IMR-90 (cell line): Measurements from ENCODE around the gene TMEM131. TPM values are rescaled to one million over a fixed set of nuclear protein-coding genes. Genes with fewer than 3 reads are reported as not detected.

Experiments
- ATAC-seq: fragments of 200-7000 bp; cut with Tn5 transposase; 2 replicates; pipeline ENCODE4 v1.9.1; 2020; ENCODE audit warnings: low read depth, mild to moderate bottlenecking, moderate library complexity
- BruUV-seq: library from RNA; stranded (reverse); fragments of 400-500 nt; replicated peaks from 2 replicates; lab custom pipeline; 2021; lab: Mats Ljungman, UMichigan
- CTCF ChIA-PET: fragments of 300-600 bp; formaldehyde crosslinking; extraction: SDS; loops from one replicate; lab custom pipeline; 2021; ENCODE audit warnings: antibody characterized with exemption; lab: Yijun Ruan, JAX
- POLR2A ChIA-PET: fragments of 300-600 bp; sonication (Branson Sonifier 250); formaldehyde crosslinking; loops from one replicate; lab custom pipeline; 2022; ENCODE audit warnings: antibody characterized with exemption; ENCODE audit not compliant: unreplicated experiment; lab: Charles Lee
- DNase-seq: peaks from one replicate; pipeline ENCODE4 v3.0.0; 2013
- H2AFZ ChIP-seq: replicated peaks from 2 replicates; pipeline ENCODE3; 2013; ENCODE audit warnings: low read length, mild to moderate bottlenecking; ENCODE audit not compliant: poor library complexity
- H2AK5ac ChIP-seq: 2 replicates; pipeline ENCODE4 v1.6.1; 2013; ENCODE audit warnings: low read depth, low read length, inconsistent platforms
- H2AK9ac ChIP-seq: replicated peaks from 2 replicates; pipeline ENCODE3; 2013; ENCODE audit warnings: mild to moderate bottlenecking, low read depth, low read length, moderate library complexity; ENCODE audit not compliant: poor library complexity
- H2BK120ac ChIP-seq: 2 replicates; pipeline ENCODE4 v1.6.1; 2013; ENCODE audit warnings: low read depth, low read length, inconsistent platforms
- H2BK15ac ChIP-seq: 3 replicates; pipeline ENCODE4 v1.6.1; 2013; ENCODE audit warnings: low read depth, low read length, inconsistent platforms
- H2BK20ac ChIP-seq: 2 replicates; pipeline ENCODE4 v1.6.1; 2013; ENCODE audit warnings: low read depth, mild to moderate bottlenecking, inconsistent platforms, low read length, moderate library complexity
- H2BK5ac ChIP-seq: 2 replicates; pipeline ENCODE4 v1.6.1; 2013; ENCODE audit warnings: mild to moderate bottlenecking, low read depth, low read length, inconsistent platforms; ENCODE audit not compliant: poor library complexity, severe bottlenecking
- H3K14ac ChIP-seq: replicated peaks from 2 replicates; pipeline ENCODE4 v1.6.1; 2013; ENCODE audit warnings: low read depth, low read length, inconsistent platforms
- H3K18ac ChIP-seq: 2 replicates; pipeline ENCODE4 v1.6.1; 2013; ENCODE audit warnings: low read depth, low read length, control low read depth
- H3K23ac ChIP-seq: 2 replicates; pipeline ENCODE4 v1.6.1; 2013; ENCODE audit warnings: low read depth, low read length, inconsistent platforms
- H3K27ac ChIP-seq: 2 replicates; pipeline ENCODE4 v1.5.1; 2013; ENCODE audit warnings: mild to moderate bottlenecking, control low read depth, low read length; ENCODE audit not compliant: insufficient read depth
- H3K27me3 ChIP-seq: 2 replicates; pipeline ENCODE4 v1.6.1; 2013; ENCODE audit warnings: low read length; ENCODE audit not compliant: control insufficient read depth, insufficient read depth
- H3K36me3 ChIP-seq: 2 replicates; pipeline ENCODE4 v1.6.1; 2013; ENCODE audit warnings: low read length, mixed read lengths; ENCODE audit not compliant: control insufficient read depth, insufficient read depth
- H3K4ac ChIP-seq: 2 replicates; pipeline ENCODE4 v1.6.1; 2013; ENCODE audit warnings: low read depth, low read length, inconsistent platforms
- H3K4me1 ChIP-seq: 2 replicates; pipeline ENCODE4 v1.6.1; 2013; ENCODE audit warnings: low read length, mixed read lengths; ENCODE audit not compliant: control insufficient read depth, insufficient read depth
- H3K4me2 ChIP-seq: 2 replicates; pipeline ENCODE4 v1.6.1; 2013; ENCODE audit warnings: low read depth, mild to moderate bottlenecking, control low read depth, low read length, moderate library complexity
- H3K4me3 ChIP-seq: 2 replicates; pipeline ENCODE4 v1.5.1; 2013; ENCODE audit warnings: low read depth, mild to moderate bottlenecking, control low read depth, low read length, moderate library complexity; ENCODE audit not compliant: insufficient read depth
- H3K56ac ChIP-seq: 2 replicates; pipeline ENCODE4 v1.6.1; 2013; ENCODE audit warnings: low read length, inconsistent platforms; ENCODE audit not compliant: insufficient read depth; ENCODE audit errors: extremely low read depth
- H3K79me1 ChIP-seq, 2 experiments: 2 replicates each; pipeline ENCODE4 v1.6.1; 2013; ENCODE audit warnings: low read length in 2 of 2, inconsistent platforms in 1 of 2, low read depth in 1 of 2
- H3K9ac ChIP-seq: 2 replicates; pipeline ENCODE4 v1.6.1; 2013; ENCODE audit warnings: low read depth, low read length, control low read depth
- H3K9me1 ChIP-seq: 2 replicates; pipeline ENCODE4 v1.6.1; 2013; ENCODE audit warnings: low read length, inconsistent platforms; ENCODE audit not compliant: insufficient read depth
- H3K9me3 ChIP-seq: 2 replicates; pipeline ENCODE4 v1.6.1; 2013; ENCODE audit warnings: low read length; ENCODE audit not compliant: control insufficient read depth, insufficient read depth
- H4K20me1 ChIP-seq: 2 replicates; pipeline ENCODE4 v1.6.1; 2013; ENCODE audit warnings: low read length, inconsistent platforms; ENCODE audit not compliant: insufficient read depth
- H4K5ac ChIP-seq: 2 replicates; pipeline ENCODE4 v1.6.1; 2013; ENCODE audit warnings: mild to moderate bottlenecking, low read depth, low read length, control low read depth
- H4K8ac ChIP-seq, 2 experiments: 2 replicates each; pipeline ENCODE4 v1.6.1; 2013; ENCODE audit warnings: low read depth in 2 of 2, low read length in 2 of 2, control low read depth in 1 of 2, inconsistent platforms in 1 of 2
- H4K91ac ChIP-seq: 2 replicates; pipeline ENCODE4 v1.6.1; 2013; ENCODE audit warnings: low read depth, low read length, inconsistent platforms; ENCODE audit not compliant: insufficient read depth
- BHLHE40 ChIP-seq: fragments of 150-350 bp; IDR thresholded peaks from 2 replicates; pipeline ENCODE4 v1.6.1; 2016; ENCODE audit warnings: mild to moderate bottlenecking, low read depth, low read length
- CEBPB ChIP-seq: IDR thresholded peaks from 2 replicates; pipeline ENCODE4 v1.6.1; 2012; ENCODE audit warnings: low read depth, low read length, improper control_type of control experiment
- CHD1 ChIP-seq: IDR thresholded peaks from 2 replicates; pipeline ENCODE4 v1.6.1; 2012; ENCODE audit warnings: low read depth, low read length, improper control_type of control experiment
- FOS ChIP-seq: fragments of 150-350 bp; IDR thresholded peaks from 2 replicates; pipeline ENCODE4 v1.6.1; 2016; ENCODE audit warnings: low read depth, low read length
- MAFK ChIP-seq: IDR thresholded peaks from 2 replicates; pipeline ENCODE4 v1.6.1; 2012; ENCODE audit warnings: low read depth, low read length, improper control_type of control experiment
- MAZ ChIP-seq: IDR thresholded peaks from 2 replicates; pipeline ENCODE4 v1.6.1; 2012; ENCODE audit warnings: low read depth, mild to moderate bottlenecking, low read length, improper control_type of control experiment, moderate library complexity, borderline replicate concordance
- MXI1 ChIP-seq: IDR thresholded peaks from 2 replicates; pipeline ENCODE4 v1.6.1; 2012; ENCODE audit warnings: low read depth, mild to moderate bottlenecking, low read length, moderate library complexity, borderline replicate concordance
- NFE2L2 ChIP-seq: fragments of 150-350 bp; IDR thresholded peaks from 2 replicates; pipeline ENCODE4 v1.6.1; 2016; ENCODE audit warnings: low read depth, mild to moderate bottlenecking, low read length
- POLR2A ChIP-seq: IDR thresholded peaks from 2 replicates; pipeline ENCODE4 v1.6.1; 2012; ENCODE audit warnings: mild to moderate bottlenecking, low read depth, low read length
- RAD21 ChIP-seq: IDR thresholded peaks from 2 replicates; pipeline ENCODE4 v1.6.1; 2012; ENCODE audit warnings: low read length, improper control_type of control experiment
- RFX5 ChIP-seq: IDR thresholded peaks from 2 replicates; pipeline ENCODE4 v1.8.0; 2012; ENCODE audit warnings: low read depth, mild to moderate bottlenecking, low read length, moderate library complexity
- SMC3 ChIP-seq: fragments of 150-350 bp; IDR thresholded peaks from 2 replicates; pipeline ENCODE4 v1.6.1; 2016; ENCODE audit warnings: low read depth, mild to moderate bottlenecking, antibody characterized with exemption, low read length, moderate library complexity
- WGBS, 2 experiments: methylation state at CpG; one replicate each; pipeline versions ENCODE4 v1.1.5 to v1.1.7; 2013; ENCODE audit warnings: missing lambda C conversion rate in 2 of 2; ENCODE audit not compliant: insufficient read length in 1 of 2; ENCODE audit errors: extremely low coverage in 2 of 2; 5-methylcytosine and 5-hydroxymethylcytosine counted together
- dilution Hi-C: fragments of 300-500 bp; cut with HindIII; formaldehyde crosslinking; loops from one replicate; pipeline ENCODE4 v1.14.3; 2018; ENCODE audit warnings: low sequenced_read_pairs; ENCODE audit not compliant: unreplicated experiment
- in situ Hi-C: fragments of 300-500 bp; cut with MboI; formaldehyde crosslinking; loops from 3 replicates; pipeline ENCODE4 v1.14.3; 2019; ENCODE audit warnings: low sequenced_read_pairs, inconsistent platforms, mixed read lengths
- intact Hi-C: fragments of 100-400 bp; cut with micrococcal nuclease; formaldehyde crosslinking; loops from 2 replicates; pipeline ENCODE4 v1.10.0; 2022
- polyA plus RNA-seq, 3 experiments: library from polyadenylated mRNA; depleted of rRNA; stranded (reverse); fragments of >200 nt; gene quantifications; 2 replicates each; pipeline ENCODE4 v1.2.3, GENCODE V29; 2012; ENCODE audit warnings: low replicate concordance in 1 of 3
- total RNA-seq: library from RNA; depleted of rRNA; stranded (reverse); fragments of >200 nt; gene quantifications from 2 replicates; pipeline ENCODE4 v1.2.3, GENCODE V29; 2012
- TF ChIP-seq, protein P1 (sequence below): fragments of 150-350 bp; IDR thresholded peaks from 2 replicates; pipeline ENCODE4 v1.6.1; 2017; ENCODE audit warnings: mild to moderate bottlenecking, antibody characterized with exemption, low read length, low read depth
- TF ChIP-seq, protein P2 (sequence below): fragments of 150-350 bp; IDR thresholded peaks from 2 replicates; pipeline ENCODE4 v1.6.1; 2016; ENCODE audit warnings: low read depth, mild to moderate bottlenecking, low read length, moderate library complexity, borderline replicate concordance

TMEM131 gene
- total and polyA plus RNA-seq, 2 of the 4 experiments (the other 2 are of a cell fraction) = 13.3 to 14.0 TPM

DNA sequence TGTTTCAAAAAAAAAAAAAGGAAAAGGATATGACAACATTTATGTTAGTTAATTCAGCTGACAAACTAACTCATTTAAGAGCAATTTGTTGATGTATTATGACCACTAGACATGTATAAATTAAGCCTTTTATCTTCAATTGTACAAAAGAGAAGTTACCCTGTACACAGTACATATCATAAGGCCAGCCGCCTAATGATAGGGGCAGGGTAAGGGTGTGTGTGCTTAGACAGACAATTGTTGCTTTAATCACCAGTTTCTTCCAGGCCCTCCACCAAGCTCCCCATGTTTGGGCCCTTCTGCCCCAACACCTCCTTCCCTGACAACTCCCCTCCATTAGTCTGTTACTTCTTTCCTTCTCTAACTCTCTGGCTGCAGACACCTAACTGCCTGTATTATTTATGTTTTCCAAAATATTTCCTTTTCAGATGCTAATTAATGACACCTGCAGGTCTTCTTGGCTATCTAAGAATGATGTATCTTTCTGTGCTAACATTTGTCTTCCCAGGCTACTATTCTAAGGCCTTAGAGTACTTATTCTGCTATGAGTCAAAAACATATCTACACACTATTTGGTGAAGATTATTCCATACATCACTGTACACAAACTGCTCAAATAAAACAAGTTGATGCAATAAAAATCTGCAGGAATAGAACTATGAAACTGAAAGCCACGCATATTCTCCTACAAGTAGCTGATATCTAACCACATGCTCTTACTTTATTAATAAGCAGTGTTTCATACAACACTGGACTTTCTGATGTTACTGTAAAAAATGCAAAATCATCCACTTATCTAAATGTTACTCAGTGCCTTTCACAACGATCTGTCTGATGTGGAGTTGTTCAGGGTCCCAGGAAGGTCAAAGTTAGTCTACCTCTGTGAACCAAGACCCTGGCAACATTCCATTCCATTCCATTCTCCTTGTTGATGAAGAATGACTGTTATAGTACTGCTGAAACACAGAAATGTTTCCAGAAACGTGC lies 26.4 kb downstream of the TMEM131 start:
- Histone ChIP-seq H2AFZ (no peak overlapping the region), H3K23ac (no peak overlapping the region), H4K20me1 (peaks cover 60% of the 10 kb centered on the region), H2AK9ac (no peak overlapping the region), H3K9me3 (peaks cover 3% of the 10 kb centered on the region; the same call in 1 of the 2 replicates), H2BK120ac (no peak overlapping the region), H2AK5ac (no peak overlapping the region), H3K14ac (no peak overlapping the region), H3K4me3 (no peak overlapping the region), H4K91ac (no peak overlapping the region), H3K27ac (no peak overlapping the region), H3K4me1 (peaks cover 8% of the 10 kb centered on the region), H3K4me2 (no peak overlapping the region), H3K4ac (no peak overlapping the region), H2BK20ac (no peak overlapping the region), H3K79me1 (peaks cover 48 to 79% of the 10 kb centered on the region in 2 experiments), H3K9ac (no peak overlapping the region), H4K5ac (no peak overlapping the region), H3K27me3 (no peaks in the 10 kb centered on the region), H2BK5ac (no peak overlapping the region), H2BK15ac (no peak overlapping the region), H3K18ac (no peak overlapping the region), H4K8ac (peak overlapping the region in 1 of 2 experiments; percentile 52; a peak in 1 of 4 replicates), H3K56ac (no peak overlapping the region), H3K9me1 (peaks cover 14% of the 10 kb centered on the region), H3K36me3 (no peaks in the 10 kb centered on the region; the same call in 1 of the 2 replicates)
- ATAC-seq (0 out of 2 replicates have a peak, but pooled peaks have one; percentile 14), DNase-seq (peak; percentile 48)
- ChIA-PET POLR2A (no interaction called here), CTCF (no interaction called here)
- WGBS, 2 experiments = no CpG with 5 or more reads among the region's 4 CpGs
- BruUV-seq = no TSS peak
- intact Hi-C loops (no loop called here), dilution Hi-C loops (no loop called here), in situ Hi-C loops (no loop called here)
- no peak for TF ChIP-seq MAFK
- no peak for TF ChIP-seq MAZ
- no peak for TF ChIP-seq BHLHE40
- TF ChIP-seq, protein P1, sequence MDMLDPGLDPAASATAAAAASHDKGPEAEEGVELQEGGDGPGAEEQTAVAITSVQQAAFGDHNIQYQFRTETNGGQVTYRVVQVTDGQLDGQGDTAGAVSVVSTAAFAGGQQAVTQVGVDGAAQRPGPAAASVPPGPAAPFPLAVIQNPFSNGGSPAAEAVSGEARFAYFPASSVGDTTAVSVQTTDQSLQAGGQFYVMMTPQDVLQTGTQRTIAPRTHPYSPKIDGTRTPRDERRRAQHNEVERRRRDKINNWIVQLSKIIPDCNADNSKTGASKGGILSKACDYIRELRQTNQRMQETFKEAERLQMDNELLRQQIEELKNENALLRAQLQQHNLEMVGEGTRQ = no peak
- TF ChIP-seq SMC3 = no peak
- no peak for TF ChIP-seq CHD1
- no peak for TF ChIP-seq POLR2A
- TF ChIP-seq NFE2L2 = no peak
- no peak for TF ChIP-seq RAD21
- TF ChIP-seq CEBPB = no peak
- TF ChIP-seq, protein P2, sequence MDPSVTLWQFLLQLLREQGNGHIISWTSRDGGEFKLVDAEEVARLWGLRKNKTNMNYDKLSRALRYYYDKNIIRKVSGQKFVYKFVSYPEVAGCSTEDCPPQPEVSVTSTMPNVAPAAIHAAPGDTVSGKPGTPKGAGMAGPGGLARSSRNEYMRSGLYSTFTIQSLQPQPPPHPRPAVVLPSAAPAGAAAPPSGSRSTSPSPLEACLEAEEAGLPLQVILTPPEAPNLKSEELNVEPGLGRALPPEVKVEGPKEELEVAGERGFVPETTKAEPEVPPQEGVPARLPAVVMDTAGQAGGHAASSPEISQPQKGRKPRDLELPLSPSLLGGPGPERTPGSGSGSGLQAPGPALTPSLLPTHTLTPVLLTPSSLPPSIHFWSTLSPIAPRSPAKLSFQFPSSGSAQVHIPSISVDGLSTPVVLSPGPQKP = no peak
- no peak for TF ChIP-seq MXI1
- TF ChIP-seq FOS = no peak
- no peak for TF ChIP-seq RFX5
